SW480 (cell line): Measurements from ENCODE around the gene VWF.

Source experiments
- DNase-seq: peaks from one replicate; pipeline ENCODE4 v3.0.0-alpha.2; 2016; ENCODE audit warnings: low spot score

The VWF gene

DNA sequence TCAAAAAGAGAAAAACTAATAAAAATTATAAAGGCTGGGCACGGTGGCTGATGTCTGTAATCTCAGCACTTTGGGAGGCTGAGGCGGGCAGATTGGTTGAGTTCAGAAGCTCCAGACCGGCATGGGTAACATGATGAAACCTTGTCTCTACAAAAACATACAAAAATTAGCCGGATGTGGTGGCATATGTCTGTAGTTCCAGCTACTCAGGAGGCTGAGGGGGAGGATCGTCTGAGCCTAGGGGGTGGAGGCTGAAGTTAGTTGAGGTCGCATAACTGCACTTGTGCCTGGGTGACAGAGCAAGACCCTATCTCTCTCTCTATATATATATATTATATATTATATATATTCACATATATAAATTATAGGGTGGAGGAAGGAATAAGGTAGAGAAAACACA is 146.9 kb downstream of the VWF start:
- no peak for DNase-seq

DNA sequence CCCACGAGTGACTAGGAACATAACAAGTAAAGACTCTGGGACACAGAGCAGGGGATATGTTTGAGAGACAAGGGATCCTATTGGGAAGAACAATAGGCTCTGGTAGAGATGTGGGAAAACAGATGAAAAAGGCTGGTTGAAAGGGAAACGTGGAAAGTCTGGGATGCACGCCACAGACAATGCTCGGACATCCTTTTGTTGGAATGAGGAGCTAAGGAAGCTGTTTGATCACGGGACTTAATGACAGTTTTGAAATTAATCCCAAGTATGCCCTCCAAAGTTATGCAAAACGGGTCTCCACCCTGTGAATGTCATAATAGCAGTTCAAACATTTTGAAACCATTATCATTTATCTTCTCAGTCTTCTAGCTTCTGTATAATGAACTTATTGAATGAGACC is 147.8 kb downstream of the VWF start:
- no peak for DNase-seq

DNA sequence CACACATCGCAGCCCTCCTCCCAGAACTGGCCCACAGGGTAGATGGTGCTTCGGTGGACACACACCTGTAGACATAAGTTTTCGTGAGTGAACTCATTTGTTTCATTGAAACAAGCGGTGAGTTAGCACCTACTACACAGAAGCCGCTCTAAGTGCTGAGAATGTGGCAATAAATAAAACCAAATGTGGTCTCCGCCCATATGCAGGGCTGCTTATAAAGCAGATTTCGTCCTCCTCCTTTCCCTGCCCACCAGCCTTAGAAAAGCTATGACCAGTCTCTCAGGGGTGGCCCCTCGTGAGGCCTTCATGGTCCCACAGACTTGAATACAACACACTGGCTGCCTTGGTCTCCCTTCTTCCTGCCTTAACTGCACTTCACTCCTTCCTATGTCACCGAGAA is 148.3 kb downstream of the VWF start:
- no peak for DNase-seq

GRCh38 chr12:5973461-5974115 is 150.9 kb downstream of the VWF start:
- no peak for DNase-seq

- no peak for DNase-seq
Measured at GRCh38 chr12:5972387-5972786, 152.1 kb downstream of the VWF start.

DNA sequence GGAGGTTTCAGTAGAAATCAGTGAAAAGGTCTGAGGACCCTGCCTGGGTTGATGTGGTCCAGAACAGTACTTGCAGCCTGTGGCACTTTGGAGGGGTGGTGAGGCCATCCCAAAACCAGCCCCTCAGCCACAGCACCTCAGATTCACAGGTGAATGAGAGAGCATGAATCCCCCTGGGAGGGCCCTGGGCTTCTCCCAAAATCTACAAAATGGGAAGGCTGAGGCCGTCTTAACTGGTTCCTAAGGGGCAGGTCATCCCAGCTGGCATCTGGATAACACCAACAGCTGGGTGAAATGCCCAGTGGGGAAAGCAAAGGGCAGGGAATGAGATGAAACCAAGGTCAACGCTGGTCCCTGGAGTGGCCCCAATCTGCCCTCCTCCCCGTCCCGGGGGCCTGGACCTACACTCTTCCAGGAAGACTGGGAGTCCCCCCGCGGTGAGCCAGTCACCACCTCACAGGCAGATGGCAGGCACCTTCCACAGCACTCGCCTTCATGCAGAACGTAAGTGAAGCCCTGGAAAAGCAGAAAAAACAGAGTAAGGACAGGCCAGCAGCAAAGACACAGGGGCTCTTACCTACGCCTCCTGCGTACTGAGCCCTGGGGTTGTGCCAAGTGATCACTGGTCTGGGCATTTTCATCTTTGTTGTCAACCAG is 153.1 kb downstream of the VWF start:
- no peak for DNase-seq

DNA sequence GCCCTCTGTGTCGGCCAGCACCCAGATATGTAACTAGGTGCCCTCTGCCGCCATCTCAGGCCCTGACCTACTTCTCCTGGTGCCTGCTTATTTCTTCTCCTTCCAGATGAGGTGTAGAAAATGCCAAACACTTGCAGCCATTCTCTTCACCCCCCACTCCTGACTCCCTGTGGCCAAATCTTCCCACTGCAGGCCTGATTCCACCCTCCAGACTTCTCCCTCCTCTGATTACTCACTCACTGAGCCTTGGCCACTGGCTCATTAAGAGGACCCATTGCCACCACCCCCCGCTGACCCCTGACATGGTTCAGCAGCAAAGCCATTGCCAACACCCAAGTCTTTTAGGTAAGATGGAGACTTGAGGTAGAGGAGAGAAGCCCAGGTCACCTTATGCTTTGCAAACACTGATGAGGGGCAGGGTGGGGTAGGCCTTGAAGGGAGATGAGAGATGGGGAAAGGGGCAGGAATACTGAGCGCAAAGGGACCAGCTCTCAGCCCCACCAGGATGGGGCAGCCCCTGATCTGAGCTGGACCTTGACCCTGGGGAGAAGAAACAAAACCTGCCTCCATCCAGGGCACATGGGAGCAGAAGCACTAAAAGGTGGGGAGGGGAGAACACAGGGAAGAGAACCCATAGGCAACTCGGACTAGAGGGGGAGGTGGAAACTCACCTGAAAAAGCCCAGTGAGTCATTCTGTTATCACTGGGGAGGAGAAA is 154.3 kb downstream of the VWF start:
- no peak for DNase-seq

DNA sequence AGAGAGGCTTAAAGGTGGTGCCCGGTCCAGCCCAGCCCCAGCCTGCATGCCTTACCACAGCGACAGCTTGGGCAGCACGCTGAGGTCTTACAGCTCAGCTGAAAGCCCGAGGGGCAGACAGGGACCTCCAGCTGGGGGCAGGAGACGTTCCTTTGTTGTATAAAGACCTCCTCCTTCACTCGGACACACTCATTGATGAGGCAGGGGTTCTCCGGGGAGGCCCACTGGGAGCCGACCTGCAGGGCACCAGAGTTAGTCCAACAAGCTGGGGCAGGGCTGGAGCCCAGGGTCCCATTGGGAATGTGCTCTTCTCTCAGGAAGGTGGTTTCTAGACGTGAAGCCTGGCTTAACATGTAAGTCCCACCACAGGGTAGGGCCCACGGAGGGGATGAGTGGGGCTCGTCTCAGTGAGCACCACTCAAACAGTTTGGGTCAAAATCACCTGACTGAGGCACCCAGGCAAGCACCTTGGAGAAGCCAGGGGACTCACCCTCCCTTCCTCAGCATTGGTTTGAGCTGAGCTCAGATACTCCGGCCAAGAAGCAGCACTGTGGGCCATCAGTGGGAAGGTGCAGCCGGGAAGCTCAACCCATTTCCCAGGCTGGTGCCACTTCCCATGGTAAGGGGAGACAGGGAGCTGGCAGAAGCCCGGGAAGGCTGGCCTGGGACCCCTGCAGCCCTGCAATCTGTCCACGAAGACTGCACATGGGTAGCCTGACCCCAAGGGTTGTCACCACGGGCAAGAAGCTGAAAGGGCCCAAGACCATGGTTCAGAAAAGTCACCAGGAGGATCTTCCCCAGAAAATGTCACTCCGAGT is 155.1 kb downstream of the VWF start:
- DNase-seq, result no peak

GRCh38 chr12:5967645-5968415 is 156.6 kb downstream of the VWF start:
- DNase-seq, result no peak

DNA sequence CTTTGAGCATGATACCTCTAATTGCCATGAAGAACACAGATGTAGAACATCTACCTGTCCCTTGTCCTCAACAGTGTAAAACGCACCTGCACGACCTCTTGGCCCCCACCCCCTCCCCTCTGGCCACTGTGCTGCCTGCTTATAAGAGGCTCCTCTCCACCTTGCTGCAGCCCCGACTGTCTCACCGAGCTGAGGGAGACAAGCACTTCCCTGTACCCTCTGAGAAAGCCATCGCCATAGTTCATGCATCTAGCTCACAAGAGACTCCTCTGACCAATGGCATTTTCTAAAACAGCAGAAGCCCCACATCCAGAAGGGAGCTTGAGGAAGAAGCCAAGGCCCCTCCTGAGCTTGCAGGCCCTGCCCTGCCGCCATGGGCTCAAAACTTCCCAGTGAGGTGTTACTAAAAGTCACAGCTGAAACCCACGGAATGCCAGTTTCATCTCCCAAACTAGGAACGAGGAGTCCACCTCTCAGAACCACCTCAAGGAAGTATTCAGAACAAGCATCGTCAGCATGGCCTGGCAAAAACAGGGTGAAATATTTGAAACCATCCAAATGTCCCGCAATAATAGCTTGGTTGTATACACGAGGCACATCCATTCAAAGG is 157.9 kb downstream of the VWF start:
- no peak for DNase-seq

DNA sequence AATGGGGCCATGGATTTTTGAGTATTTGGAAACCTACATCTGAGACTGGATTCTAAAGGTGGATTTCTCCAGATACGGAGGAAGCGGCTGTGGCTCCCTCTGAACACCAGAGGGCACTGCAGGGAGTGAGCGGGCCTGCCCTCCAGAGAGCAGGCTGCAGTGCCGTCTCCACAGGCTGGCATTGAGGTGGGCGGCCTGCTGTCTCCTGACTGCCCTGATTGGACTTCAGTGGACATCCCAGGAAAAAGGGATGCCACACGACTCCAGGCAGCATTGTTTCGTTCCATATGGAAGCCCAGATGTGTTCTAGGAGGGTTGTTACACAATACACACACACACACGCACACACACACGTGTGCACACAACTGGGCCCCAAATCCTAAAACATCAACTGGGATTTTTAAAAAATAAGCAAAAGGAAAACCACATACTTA is 158.5 kb downstream of the VWF start:
- peak; percentile 69 for DNase-seq

- no peak for DNase-seq
Measured at GRCh38 chr12:5964913-5965900, 159.3 kb downstream of the VWF start.

GRCh38 chr12:5963515-5963914 is 161.0 kb downstream of the VWF start:
- no peak for DNase-seq

GRCh38 chr12:5960783-5961182 is 163.7 kb downstream of the VWF start:
- DNase-seq, result no peak

- no peak for DNase-seq
Measured at GRCh38 chr12:5956987-5957386, 167.5 kb downstream of the VWF start.

- no peak for DNase-seq
Measured at GRCh38 chr12:5954661-5955060, 169.8 kb downstream of the VWF start.

GRCh38 chr12:5953835-5954586 is 170.5 kb downstream of the VWF start:
- no peak for DNase-seq

GRCh38 chr12:5952031-5952430 is 172.4 kb downstream of the VWF start:
- DNase-seq, result no peak

DNA sequence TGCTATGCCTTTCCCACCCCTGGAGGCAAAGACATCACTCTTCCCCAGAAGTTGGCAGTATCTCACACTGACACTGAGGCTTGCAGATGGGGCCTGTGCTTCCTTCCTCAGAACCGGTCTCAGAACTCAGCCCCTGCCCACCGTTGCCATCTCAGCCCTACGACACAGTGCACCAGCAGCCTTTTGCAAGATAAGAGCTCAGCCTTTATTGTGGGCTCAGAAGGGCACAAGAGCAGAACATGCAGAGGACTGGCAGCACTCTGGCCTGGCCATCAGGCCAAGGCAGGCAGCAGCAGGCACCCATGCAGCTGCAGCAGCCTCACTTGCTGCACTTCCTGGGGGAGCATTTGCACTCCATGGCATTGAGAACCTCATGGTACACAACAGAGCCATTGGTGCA is 175.8 kb downstream of the VWF start:
- no peak for DNase-seq
